GM21515 (cell line): ENCODE data around the gene BABAM2.

Experiments
- ATAC-seq: cut with Tn5 transposase; IDR thresholded peaks from one replicate; pipeline ENCODE4 v1.9.1; 2021; ENCODE audit not compliant: unreplicated experiment

Gene BABAM2

DNA sequence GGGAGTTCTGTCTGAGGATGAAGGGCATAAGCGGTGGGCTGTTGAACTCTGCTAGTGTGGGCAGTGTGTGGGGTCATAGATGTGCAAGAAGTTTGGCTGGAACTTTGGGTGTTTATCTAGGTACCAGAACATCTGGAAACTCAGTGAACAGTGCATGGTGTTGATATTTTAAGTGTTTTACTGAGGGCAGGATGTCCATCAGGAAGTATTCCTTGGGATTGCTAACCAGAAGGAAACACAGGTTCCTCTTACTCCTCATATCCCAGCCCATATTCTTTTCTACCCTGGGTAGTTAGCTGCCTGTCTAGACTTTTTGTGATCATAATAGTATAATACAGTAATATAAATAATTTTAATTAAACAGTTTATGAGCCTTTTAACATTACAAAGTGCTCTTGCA is 15.5 kb downstream of the BABAM2 start:
- ATAC-seq = no peak

- ATAC-seq = no peak
Measured at GRCh38 chr2:27907547-27907946, 17.0 kb downstream of the BABAM2 start.

DNA sequence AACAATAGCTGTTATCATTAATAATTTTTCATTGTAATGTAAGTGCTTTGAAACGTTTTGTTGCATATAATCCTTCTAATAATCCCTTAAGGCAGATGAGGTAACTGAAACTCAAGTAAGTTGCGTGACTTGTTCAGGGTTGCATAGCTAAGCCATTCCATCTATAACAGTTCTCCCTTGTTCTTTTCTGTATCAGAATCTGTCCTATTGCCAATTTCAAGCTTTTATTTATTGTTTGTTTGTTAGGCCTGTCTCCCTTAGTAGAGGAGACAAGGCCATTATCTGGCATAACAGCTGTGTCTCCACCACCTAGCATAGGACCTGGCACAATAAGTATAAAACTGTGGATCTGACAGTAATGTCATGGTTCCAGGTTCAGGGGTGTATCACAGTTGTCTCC is 19.4 kb downstream of the BABAM2 start:
- no peak for ATAC-seq

DNA sequence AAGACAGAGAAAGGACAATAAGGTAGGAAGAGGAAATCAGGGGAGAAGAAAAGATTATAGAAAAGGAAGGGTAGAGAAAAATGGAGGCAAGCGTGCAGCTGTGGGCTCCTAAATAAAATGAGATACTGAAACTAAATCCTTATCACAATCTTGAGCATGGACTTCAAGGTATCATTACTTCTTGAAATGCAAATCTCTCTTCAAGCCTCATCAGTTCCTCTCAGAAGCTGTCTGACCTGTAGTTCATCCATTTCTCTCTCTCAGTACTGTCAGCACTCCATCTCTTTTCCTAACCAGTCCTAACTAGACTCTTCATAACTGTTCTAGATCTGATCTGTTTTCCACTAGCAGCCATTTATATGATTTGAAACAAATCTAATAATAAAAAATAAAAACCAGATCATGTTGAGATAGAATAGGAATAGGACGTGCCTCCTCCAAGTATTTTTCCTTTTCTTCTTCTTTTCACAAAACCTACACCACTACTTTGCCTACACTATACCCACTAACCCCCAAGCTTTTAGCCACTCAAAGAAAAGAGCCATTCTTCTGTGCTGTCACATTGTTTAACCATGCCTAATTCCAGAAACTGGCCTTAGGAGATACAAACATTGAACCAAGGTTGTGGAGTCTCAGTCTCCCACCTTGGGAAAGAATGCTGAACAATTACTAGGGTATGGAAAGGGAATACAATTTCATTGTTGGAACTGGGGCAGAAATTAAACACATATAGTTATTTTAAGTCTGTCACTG is 21.1 kb downstream of the BABAM2 start:
- no peak for ATAC-seq

GRCh38 chr2:27912512-27912911 is 22.0 kb downstream of the BABAM2 start:
- ATAC-seq = no peak

DNA sequence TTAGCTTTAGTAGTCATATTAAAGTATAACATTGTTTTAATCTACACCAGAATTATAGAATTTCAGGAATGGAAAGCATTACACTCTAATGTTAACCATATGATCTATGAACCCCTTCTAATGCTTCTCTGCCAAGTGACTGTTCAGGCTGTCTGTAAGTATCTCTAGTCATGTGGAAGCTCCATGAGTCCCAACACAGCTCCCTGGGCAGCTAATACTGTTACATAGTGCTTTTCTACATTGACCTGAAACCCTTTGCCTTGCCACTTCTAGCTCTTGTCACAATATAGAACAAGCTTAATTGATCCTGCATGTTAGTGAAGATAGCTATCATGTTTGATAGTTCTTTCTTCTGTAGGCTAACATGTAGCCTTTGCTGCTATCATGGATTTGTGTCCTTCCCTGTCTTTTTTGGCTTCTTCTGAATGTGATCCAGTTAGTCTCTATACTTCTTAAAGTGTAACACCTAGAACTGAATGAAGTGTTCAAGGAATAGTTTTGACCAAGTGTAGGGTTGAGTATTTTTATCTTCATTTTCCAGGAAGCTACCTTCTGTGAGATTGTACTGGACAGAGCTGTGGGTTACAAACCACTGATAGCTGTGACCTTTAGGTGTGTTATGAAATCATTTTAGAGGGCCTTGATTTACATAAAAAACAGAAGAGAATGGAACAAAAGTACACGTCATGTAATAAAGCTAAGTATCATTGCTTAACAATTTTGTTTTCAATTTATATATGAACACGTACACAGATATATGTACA is 23.7 kb downstream of the BABAM2 start:
- no peak for ATAC-seq

GRCh38 chr2:27914805-27915175 is 24.3 kb downstream of the BABAM2 start:
- ATAC-seq = no peak

DNA sequence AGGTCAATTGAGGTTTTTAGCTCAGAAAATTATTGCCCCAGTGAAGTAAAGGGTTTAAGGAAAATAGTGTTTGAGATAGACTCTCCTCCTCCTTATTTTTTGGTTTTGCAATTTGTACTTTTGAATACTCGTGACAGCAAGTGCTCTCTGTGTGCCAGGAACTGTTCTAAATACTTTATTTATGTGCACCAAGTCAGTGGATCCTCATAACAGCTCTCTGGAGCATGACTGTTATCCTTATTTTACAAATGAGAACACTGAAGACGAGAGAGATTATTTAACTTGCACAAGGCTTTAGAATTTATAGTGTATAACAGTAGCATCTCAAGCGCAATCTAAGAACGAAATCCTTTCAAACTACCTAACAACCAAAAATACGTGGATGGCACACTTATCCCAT is 24.7 kb downstream of the BABAM2 start:
- no peak for ATAC-seq

- ATAC-seq = no peak
Measured at GRCh38 chr2:27915874-27916273, 25.3 kb downstream of the BABAM2 start.

DNA sequence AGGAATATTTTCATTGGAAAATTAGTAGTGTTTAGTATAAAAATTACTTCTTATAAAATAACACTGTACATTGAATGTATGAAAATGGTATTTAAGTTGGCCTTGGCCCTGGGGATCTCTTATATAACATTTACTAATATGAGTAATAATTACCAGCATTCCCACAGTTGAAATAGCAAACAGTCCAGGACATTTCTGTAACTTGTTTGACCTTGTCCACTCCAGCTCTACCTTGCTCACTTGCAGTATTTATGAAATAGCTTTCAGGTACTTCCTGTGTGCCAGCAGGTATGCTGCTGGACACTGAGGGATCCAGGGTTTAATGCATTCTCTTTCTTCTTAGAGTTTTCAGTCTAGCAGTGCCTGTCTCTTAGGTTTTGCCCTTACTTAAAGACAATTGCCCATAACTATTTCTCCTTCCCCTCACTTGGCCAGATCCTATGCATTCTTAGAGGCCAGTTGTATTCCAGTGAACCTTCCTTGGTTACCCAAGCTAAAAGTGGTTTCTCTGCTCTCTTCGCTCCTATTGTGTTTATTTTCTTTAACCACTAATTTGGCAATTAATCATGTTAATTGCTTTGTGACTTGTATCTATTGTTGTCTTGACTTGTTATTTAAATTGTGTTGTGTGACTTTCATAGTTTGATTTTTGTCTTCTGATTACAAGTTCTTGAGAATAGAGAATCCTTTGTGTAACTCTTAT is 25.9 kb downstream of the BABAM2 start:
- ATAC-seq = no peak

DNA sequence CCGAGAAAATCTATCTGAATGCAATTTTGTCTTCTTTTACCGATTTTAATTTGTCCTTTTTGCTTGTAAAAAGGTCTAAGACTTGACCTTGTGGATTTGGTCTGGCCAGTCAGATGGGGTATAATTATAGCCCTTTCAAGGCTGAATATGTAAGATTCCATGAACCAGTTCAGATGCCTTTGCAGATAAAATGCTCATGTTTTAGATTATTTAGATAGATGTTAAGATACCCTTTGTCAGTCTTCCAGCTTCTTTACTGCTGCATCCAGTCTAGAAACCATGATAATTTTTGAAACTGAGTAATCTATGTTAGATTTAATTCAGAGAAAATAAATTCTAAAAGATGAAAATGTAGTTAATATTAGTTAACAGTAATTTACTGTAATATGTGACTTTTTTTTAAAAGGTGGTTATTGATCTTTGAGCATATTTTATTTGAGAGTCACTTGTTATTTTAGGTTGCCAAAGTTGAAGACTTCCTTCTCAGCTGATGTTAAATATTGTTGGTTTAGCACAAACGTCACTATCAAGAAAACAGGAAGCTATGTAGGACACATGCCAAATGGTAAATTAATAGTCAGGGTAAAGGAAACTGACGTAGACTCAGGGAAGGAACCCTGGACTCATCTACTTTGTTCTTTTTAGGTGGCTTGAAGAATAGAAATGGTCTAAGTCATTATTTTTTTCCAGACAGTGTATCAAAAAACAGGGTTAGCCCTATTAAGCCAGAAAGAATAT is 29.8 kb downstream of the BABAM2 start:
- ATAC-seq = no peak

DNA sequence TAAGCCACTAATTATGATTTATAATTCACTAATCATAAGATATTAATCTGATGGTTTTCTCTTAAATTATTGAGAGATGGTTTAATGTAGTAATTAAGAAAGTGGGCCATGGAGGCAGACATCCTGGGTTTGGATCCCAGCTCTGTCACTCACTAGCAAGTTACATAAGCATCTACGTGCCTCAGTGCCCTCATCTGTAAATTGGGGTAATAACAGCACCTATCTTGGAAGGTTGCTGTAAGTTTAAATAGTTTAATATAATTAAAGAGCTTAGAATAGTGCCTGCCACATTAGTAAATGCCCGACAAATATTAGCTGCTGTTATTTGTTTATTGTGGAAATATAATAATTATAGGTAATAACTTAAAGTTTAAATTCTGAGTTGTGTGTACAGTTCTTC is 30.9 kb downstream of the BABAM2 start:
- no peak for ATAC-seq

DNA sequence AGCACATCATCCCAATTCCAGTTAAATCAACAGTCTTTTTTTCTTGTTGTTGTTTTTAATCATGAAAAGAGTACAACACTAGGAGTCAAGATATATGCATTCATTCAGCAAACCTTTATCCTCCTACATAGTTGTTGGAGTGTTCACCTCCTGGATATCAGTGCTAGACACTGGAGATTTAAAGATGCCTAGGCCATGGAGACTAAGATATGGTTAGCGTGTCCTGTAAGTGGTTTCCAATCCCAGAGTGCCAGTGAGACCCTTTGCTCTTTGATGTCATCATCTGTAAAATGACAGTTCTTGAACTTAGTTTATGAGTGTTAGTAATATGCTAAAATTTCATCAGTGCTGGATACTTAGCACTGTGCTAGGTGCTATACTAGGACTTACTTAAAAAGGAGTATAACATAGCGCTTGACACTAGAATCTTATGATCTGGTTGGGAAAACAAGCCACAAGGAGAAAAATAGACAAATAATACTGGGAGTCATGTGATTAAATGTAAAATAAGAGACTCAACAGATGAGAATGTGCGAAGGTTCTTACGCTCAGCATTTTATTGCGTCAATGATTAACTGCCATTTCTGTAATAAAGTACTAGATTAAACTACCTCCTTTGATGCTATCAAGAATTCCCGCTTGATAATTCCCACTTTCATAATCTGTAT is 31.5 kb downstream of the BABAM2 start:
- ATAC-seq = no peak

DNA sequence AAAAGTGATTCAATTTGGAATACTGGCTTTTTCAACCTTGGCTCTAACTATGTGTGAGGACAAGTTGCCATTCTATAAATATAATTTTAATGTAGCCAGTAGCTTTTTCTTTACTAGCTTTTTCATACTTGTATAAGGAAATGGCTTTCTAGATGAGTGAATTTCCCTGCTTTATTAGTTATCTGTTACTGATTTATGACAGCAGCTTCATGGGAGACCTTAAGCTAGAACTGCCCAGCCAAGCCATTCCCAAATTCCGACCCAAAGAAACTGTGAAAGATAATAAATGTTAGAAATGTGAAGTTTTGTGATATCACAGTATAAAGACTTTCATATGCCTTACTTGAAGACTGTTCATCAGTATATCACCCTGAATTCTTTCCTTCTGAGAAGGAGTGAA is 32.3 kb downstream of the BABAM2 start:
- ATAC-seq = no peak

DNA sequence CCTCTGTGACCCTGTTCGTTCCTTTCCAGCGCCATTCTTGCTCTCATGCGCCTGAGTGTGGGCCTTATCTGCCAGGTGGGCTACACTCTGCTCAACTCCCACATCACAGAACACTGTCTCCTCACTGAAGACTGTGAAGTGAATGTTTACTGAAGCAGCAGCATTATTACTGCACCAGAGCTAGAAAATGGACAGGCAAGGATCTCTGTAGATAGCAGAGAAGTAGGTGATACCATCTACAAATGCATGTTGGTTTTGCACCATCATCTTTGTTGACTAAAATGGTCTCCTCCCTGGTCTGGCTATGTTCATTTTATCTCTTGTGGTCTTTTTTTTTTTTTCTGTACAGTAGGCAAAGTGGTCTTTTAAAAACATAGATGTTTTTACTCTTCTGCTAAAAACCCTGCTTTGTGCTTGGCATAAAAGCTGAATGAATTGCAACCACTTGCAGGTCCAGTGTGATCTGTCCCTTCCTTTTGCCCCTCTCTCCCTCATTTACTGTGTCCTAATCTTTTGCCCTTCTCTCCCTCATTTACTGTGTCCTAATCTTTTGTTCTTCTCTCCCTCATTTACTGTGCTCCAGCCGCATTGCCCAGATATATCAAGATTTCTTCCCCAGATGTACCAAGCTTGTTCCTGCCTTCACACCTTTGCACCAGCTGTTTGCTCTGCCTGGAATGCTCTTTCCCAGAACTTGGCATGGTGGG is 35.4 kb downstream of the BABAM2 start:
- ATAC-seq = no peak

GRCh38 chr2:27929916-27930486 is 39.5 kb downstream of the BABAM2 start:
- ATAC-seq = no peak

DNA sequence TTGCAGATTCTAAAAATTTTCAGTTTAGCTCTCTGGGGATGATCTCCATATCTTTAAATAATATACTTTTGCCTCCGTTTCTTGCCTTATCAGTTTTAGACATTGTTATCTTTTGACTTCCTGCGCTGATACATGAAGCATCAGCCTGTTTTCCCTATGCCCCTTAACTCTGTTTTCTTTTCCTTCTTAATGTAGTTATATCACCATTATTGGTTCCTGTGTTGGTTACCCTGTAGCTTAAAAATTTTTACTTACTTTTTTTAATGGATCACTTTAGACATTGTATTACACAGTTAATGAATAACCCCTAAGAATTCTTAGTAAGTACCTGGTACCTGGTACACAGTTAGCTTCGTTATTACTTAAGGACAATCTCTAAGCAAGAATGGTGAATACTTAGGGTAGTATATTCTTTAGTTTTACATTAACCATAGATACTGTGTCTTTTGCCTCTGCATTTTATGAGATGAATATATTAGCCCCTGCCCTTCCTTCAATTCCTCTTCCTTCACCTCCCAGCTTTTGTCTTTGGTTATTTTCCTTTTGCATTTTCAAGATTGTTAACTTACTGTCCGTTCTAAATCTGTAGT is 40.9 kb downstream of the BABAM2 start:
- ATAC-seq = no peak

- ATAC-seq = no peak
Measured at GRCh38 chr2:27932396-27932795, 41.9 kb downstream of the BABAM2 start.

DNA sequence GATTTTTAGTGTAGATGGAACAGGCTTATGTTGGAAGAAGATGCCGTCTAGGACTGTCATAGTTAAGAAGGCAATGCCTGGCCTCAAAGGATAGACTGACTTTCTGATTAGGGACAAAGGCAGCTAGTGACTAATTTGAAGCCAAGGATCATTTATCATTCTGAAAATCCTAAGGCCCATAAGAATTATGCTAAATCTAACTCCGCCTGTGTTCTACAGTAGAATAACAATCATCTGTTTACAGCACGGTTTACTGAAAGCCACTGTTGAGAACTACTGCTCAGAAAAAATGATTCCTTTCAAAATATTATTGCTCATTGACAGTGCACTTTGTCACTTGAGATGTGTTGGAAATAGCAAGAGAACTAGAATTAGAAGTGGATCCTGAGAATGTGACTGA is 44.5 kb downstream of the BABAM2 start:
- ATAC-seq = no peak
